H54 (cell line): ENCODE results near the gene TNS3.

ENCODE experiments used
- DNase-seq: peaks from one replicate; pipeline ENCODE4 v3.0.0; 2011; ENCODE audit warnings: low spot score, mixed read lengths; ENCODE audit not compliant: insufficient read length
- FAIRE-seq: peaks from 3 replicates; lab custom pipeline; 2011; peaks lifted over from hg19 to GRCh38; lab: Jason Lieb, UNC
- POLR2A ChIP-seq: IDR thresholded peaks from 2 replicates; pipeline ENCODE4 v1.6.1; 2011; ENCODE audit warnings: low read depth, mild to moderate bottlenecking, low read length

TNS3 gene

GRCh38 chr7:47362984-47363383 is 218.9 kb downstream of the TNS3 start:
- DNase-seq (no peak), FAIRE-seq (no peak)
- TF ChIP-seq POLR2A, result no peak

DNA sequence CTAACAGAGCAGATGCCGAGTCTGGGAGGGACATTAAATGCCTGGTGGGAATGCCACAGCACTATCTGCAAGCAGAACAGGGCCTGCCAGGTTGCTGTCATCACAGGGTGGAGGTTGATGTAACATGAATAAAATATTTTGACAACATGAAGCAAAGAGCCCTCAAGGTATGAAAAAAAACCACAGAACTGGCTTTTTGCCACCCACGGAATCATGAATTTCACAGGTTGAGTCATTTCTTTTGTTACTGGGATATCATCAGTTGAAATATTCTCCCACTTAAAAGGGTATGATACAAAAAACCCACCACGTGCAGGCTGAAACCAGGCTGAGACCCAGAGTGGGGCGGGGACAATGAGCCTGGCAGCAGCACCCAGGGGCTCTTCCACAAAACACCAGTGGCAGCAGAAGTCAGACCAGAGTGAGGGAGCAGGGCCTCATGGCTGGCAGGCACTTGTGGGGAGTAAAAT is 220.1 kb downstream of the TNS3 start:
- peak; percentile 90 for DNase-seq
- TF ChIP-seq POLR2A, result no peak
- no peak for FAIRE-seq

GRCh38 chr7:47361236-47361635 is 220.7 kb downstream of the TNS3 start:
- DNase-seq, result no peak
- FAIRE-seq, result no peak
- no peak for TF ChIP-seq POLR2A

- DNase-seq (no peak), FAIRE-seq (no peak)
Observed at GRCh38 chr7:47360301-47360900, 221.5 kb downstream of the TNS3 start.

DNA sequence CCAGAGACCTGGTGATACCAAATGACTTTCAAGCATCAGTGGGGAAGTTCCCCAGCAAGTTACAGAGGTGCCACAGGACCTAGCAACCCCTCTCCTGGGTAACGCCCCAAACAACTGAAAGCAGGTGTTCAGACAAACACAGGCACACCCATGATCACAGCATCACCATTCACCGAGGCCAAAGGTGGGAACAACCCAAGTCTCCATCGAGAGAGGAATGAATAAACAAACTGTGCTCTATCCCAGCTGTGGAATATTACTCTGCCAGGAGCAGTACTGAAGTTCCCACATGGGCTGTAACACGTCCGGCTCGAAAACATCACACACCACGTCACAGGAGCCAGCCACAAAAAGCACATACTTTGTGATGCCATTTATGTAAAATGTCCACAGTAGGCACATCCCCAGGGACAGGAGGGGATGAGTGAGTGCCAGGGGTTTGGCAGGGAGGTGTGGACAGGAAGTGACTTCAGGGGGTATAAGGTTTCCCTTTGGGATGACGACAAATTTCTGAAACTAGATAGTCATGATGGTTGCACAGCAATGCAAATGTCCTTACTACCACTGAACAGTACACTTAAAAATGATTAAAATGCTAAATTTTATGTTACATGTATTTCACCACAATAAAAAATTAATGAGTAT is 222.8 kb downstream of the TNS3 start:
- TF ChIP-seq POLR2A, result no peak
- no peak for FAIRE-seq
- DNase-seq, result no peak

More at GRCh38 chr7:47360301-47360900, 221.5 kb downstream of the TNS3 start:
- no peak for TF ChIP-seq POLR2A

- no peak for FAIRE-seq
- no peak for TF ChIP-seq POLR2A
Observed at GRCh38 chr7:47358357-47358756, 223.6 kb downstream of the TNS3 start.

DNA sequence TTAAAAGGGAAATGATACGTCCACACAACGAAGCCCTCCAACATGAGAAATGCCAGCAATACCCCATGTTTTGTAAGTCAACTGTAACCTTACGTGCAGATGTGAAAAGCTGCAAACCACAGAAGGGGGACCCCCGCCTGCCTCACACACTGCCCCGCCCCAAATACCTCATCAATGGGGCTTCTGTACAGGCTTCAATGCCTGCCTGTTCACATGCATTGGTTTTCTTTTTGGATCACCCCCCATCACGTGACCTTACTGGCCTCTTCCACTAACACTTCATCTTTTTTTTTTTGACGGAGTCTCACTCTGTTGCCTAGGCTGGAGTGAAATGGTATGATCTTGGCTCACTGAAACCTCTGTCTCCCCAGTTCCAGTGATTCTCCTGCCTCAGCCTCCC is 224.0 kb downstream of the TNS3 start:
- TF ChIP-seq POLR2A, result no peak
- FAIRE-seq, result no peak
- no peak for DNase-seq

More at GRCh38 chr7:47358357-47358756, 223.6 kb downstream of the TNS3 start:
- no peak for DNase-seq

- FAIRE-seq (no peak), DNase-seq (no peak)
- TF ChIP-seq POLR2A, result no peak
Observed at GRCh38 chr7:47357361-47357760, 224.6 kb downstream of the TNS3 start.

- FAIRE-seq (no peak), DNase-seq (no peak)
- no peak for TF ChIP-seq POLR2A
Observed at GRCh38 chr7:47356261-47356660, 225.7 kb downstream of the TNS3 start.

DNA sequence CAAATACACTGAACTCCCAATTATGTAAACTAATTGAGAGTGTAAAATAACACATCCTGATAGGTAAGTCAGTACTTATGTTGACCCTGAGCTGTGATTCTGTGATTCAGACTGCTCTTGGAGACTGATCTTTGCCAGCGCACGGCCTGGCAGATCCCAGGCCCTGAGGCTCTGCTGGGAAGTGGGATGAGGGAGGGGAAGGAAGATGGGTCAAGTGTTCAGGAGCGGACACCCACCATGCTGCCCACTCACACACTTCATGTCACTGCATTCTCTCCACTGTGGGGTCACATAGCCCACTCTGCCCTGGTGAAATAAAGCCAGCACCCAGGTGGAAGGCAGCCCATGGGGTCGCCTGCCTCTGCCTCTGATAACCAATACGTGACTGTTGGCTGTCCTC is 226.2 kb downstream of the TNS3 start:
- no peak for FAIRE-seq
- no peak for DNase-seq
- TF ChIP-seq POLR2A, result no peak

- no peak for TF ChIP-seq POLR2A
- FAIRE-seq (no peak), DNase-seq (no peak)
Observed at GRCh38 chr7:47354831-47355541, 226.9 kb downstream of the TNS3 start.

DNA sequence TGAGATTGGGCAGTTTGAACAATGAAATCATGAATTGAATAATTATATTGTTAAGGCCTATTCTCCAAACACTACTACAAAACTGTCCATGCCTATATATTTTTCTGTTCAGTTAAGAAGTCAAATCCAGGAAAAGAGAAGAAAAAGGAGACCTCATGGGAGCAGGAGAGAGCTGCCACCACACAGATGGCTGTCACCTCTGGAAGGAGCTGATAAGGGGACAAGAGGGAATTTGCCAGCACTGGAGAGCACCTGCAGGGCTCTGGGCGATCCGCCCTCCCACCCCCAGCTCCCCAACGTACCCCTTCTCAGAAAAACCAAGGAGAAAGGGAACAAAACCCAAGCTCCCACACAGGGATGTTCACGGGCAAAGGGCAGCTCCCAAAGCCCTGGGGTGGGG is 227.8 kb downstream of the TNS3 start:
- TF ChIP-seq POLR2A, result no peak
- no peak for DNase-seq
- no peak for FAIRE-seq

GRCh38 chr7:47352394-47352968 is 229.4 kb downstream of the TNS3 start:
- DNase-seq (no peak), FAIRE-seq (no peak)
- TF ChIP-seq POLR2A, result no peak
